Transverse colon (tissue), 4 donors: ENCODE measurements around the gene PNPT1. TPM values are rescaled to one million over a fixed set of nuclear protein-coding genes. Genes with fewer than 3 reads are reported as not detected.

Experiments used
- DNase-seq: peaks from one replicate; pipeline ENCODE4 v3.0.0-alpha.2; 2019
- H3K27ac ChIP-seq, 4 donors: fragments of 200-600 bp; sonication (generic); 2 replicates each; pipeline ENCODE4 v1.5.1; 2016 to 2018; ENCODE audit warnings: inconsistent platforms in 4 of 4
- H3K27me3 ChIP-seq: fragments of 200-600 bp; sonication (generic); 2 replicates; pipeline ENCODE4 v1.5.1; 2017; ENCODE audit warnings: inconsistent platforms
- H3K36me3 ChIP-seq, 4 donors: fragments of 200-600 bp; sonication (generic); 2 replicates each; pipeline ENCODE4 v1.5.1; 2017 to 2019; ENCODE audit warnings: inconsistent platforms in 4 of 4
- H3K4me1 ChIP-seq, 4 donors: fragments of 200-600 bp; sonication (generic); 2 replicates each; pipeline ENCODE4 v1.5.1; 2017 to 2020; ENCODE audit warnings: inconsistent platforms in 4 of 4
- H3K4me3 ChIP-seq, 4 donors: fragments of 200-600 bp; sonication (generic); 1 replicate in 1 of 4; 2 replicates in 3 of 4; pipeline versions ENCODE4 v1.5.1 to v1.6.1; 2017 to 2019; ENCODE audit warnings: inconsistent platforms in 4 of 4
- H3K9me3 ChIP-seq, 2 donors: fragments of 200-600 bp; sonication (generic); 2 replicates each; pipeline ENCODE4 v1.5.1; 2017 to 2019; ENCODE audit warnings: inconsistent platforms in 2 of 2
- CTCF ChIP-seq, 5 experiments: fragments of 200-600 bp in 3 of 5; fragments of 450-650 bp in 2 of 5; sonication (generic) in 3 of 5; IDR thresholded peaks; 1 replicate in 2 of 5; 2 replicates in 3 of 5; pipeline ENCODE4 v1.5.1; 2016 to 2017; ENCODE audit warnings: antibody characterized with exemption in 5 of 5, inconsistent platforms in 3 of 5, mild to moderate bottlenecking in 2 of 5, moderate library complexity in 1 of 5
- EP300 ChIP-seq: sonication (generic); formaldehyde crosslinking; IDR thresholded peaks from one replicate; pipeline ENCODE4 v1.6.1; 2017; ENCODE audit warnings: antibody characterized with exemption, low read depth
- POLR2A ChIP-seq: fragments of 450-650 bp; IDR thresholded peaks from one replicate; pipeline ENCODE4 v1.6.1; 2016; ENCODE audit warnings: antibody characterized with exemption, mild to moderate bottlenecking, moderate library complexity
- POLR2AphosphoS5 ChIP-seq, 3 donors: sonication (generic); formaldehyde crosslinking; IDR thresholded peaks; one replicate each; pipeline ENCODE4 v1.6.1; 2016; ENCODE audit warnings: antibody characterized with exemption in 3 of 3
- WGBS, 2 donors: methylation state at CpG; one replicate each; pipeline ENCODE4 v1.1.5; 2018; ENCODE audit warnings: low coverage in 1 of 2; 5-methylcytosine and 5-hydroxymethylcytosine counted together
- in situ Hi-C, 4 donors: fragments of 200-750 bp; cut with MboI; loops; one replicate each; pipeline versions ENCODE4 v1.15.0 to v1.15.1; 2017; ENCODE audit warnings: low sequenced_read_pairs in 3 of 4, low pct_ligation_motif_present in 1 of 4, low pct_unique_long_range_greater_than_20kb in 1 of 4
- intact Hi-C: fragments of 100-400 bp; cut with DNase I; formaldehyde crosslinking; loops from one replicate; pipeline ENCODE4 v1.15.1; 2023; ENCODE audit warnings: low total_unique reads
- total RNA-seq, 4 donors: library from RNA; depleted of rRNA; stranded (reverse); fragments of >200 nt; gene quantifications; one replicate each; pipeline ENCODE4 v1.1.0, GENCODE V29; 2016

The PNPT1 gene
- total RNA-seq, 4 donors from 2014 or later = 2.2 to 14.9 (median 9.1) TPM

- in situ Hi-C loops (no loop called here), intact Hi-C loops (no loop called here)
- H3K27ac ChIP-seq = no peak overlapping the region
- TF ChIP-seq POLR2A = no peak
- no peak for TF ChIP-seq CTCF (IDR thresholded peaks at IDR 0.05)
- TF ChIP-seq EP300 = no peak
- TF ChIP-seq POLR2AphosphoS5 (IDR thresholded peaks at IDR 0.05) = no peak
- no peak overlapping the region for H3K4me3 ChIP-seq
- H3K4me1 ChIP-seq = no peaks in the 10 kb centered on the region
- 90 to 92% methylated on average over 2 of the region's 2 CpGs for WGBS, 2 donors
- DNase-seq = no peak
- H3K36me3 ChIP-seq = peaks cover 0 to 34% (median 14%) of the 10 kb centered on the region in 4 donors
- H3K9me3 ChIP-seq = no peaks in the 10 kb centered on the region
- no peaks in the 10 kb centered on the region for H3K27me3 ChIP-seq
Observed at GRCh38 chr2:55653255-55653654, 40.4 kb downstream of the PNPT1 start.

- Histone ChIP-seq H3K4me1 (no peaks in the 10 kb centered on the region), H3K27ac (no peak overlapping the region), H3K36me3 (peaks cover 0 to 30% (median 10%) of the 10 kb centered on the region in 4 donors), H3K9me3 (no peaks in the 10 kb centered on the region), H3K4me3 (no peak overlapping the region), H3K27me3 (no peaks in the 10 kb centered on the region)
- intact Hi-C loops = no loop called here
- TF ChIP-seq EP300 = no peak
- no peak for TF ChIP-seq CTCF (IDR thresholded peaks at IDR 0.05)
- no peak for TF ChIP-seq POLR2AphosphoS5 (IDR thresholded peaks at IDR 0.05)
- TF ChIP-seq POLR2A = no peak
- in situ Hi-C loops = no loop called here
- no peak for DNase-seq
- 78 to 95% methylated on average over 1 of the region's 1 CpG for WGBS, 2 donors
Observed at GRCh38 chr2:55649211-55649610, 44.4 kb downstream of the PNPT1 start.

GRCh38 chr2:55636831-55637230 is 56.8 kb downstream of the PNPT1 start:
- in situ Hi-C loops (no loop called here), intact Hi-C loops (no loop called here)
- TF ChIP-seq EP300 (no peak), CTCF (IDR thresholded peaks at IDR 0.05) (no peak), POLR2AphosphoS5 (IDR thresholded peaks at IDR 0.05) (no peak), POLR2A (no peak)
- no peaks in the 10 kb centered on the region for H3K4me1 ChIP-seq
- no peak for DNase-seq
- H3K27ac ChIP-seq = no peak overlapping the region
- no peaks in the 10 kb centered on the region for H3K9me3 ChIP-seq
- peaks cover 0 to 27% (median 5%) of the 10 kb centered on the region in 4 donors for H3K36me3 ChIP-seq
- WGBS, 2 donors = 92 to 95% methylated on average over 3 of the region's 3 CpGs
- no peaks in the 10 kb centered on the region for H3K27me3 ChIP-seq
- no peak overlapping the region for H3K4me3 ChIP-seq

- H3K27me3 ChIP-seq = no peaks in the 10 kb centered on the region
- no peak overlapping the region for H3K4me3 ChIP-seq
- peaks cover 0 to 5% (median 0%) of the 10 kb centered on the region in 4 donors for H3K36me3 ChIP-seq
- in situ Hi-C loops (no loop called here), intact Hi-C loops (no loop called here)
- H3K27ac ChIP-seq = no peak overlapping the region
- H3K9me3 ChIP-seq = no peaks in the 10 kb centered on the region
- no peak for DNase-seq
- peaks cover 0 to 11% (median under 1%) of the 10 kb centered on the region in 4 donors for H3K4me1 ChIP-seq
- TF ChIP-seq EP300 = no peak
- TF ChIP-seq CTCF (IDR thresholded peaks at IDR 0.05) = no peak
- WGBS, 2 donors = 97% methylated on average over 2 of the region's 2 CpGs; no CpG with 5 or more reads in 1 of the 2 donors
Observed at GRCh38 chr2:55628931-55629330, 64.7 kb downstream of the PNPT1 start.
